Esophagus muscularis mucosa (tissue), 4 donors: ENCODE measurements around the gene PASK. TPM values are rescaled to one million over a fixed set of nuclear protein-coding genes. Genes with fewer than 3 reads are reported as not detected.

Source experiments
- DNase-seq: peaks from one replicate; pipeline ENCODE4 v3.0.0-alpha.2; 2017; ENCODE audit errors: extremely low spot score
- H3K27ac ChIP-seq, 4 donors: fragments of 200-600 bp; sonication (generic); replicated peaks in 1 of 4; 1 replicate in 3 of 4; 2 replicates in 1 of 4; pipeline ENCODE4 v1.5.1; 2016 to 2019; ENCODE audit warnings: mild to moderate bottlenecking in 1 of 4
- H3K27me3 ChIP-seq, 4 donors: fragments of 200-600 bp; sonication (generic); one replicate each; pipeline versions ENCODE4 v1.5.1 to v1.6.0; 2016 to 2019
- H3K36me3 ChIP-seq, 4 donors: fragments of 200-600 bp; sonication (generic); one replicate each; pipeline ENCODE4 v1.5.1; 2016 to 2019
- H3K4me1 ChIP-seq, 4 donors: fragments of 200-600 bp; sonication (generic); one replicate each; pipeline ENCODE4 v1.5.1; 2016 to 2019
- H3K4me3 ChIP-seq, 4 donors: fragments of 200-600 bp; sonication (generic); 1 replicate in 2 of 4; 2 replicates in 2 of 4; pipeline ENCODE4 v1.5.1; 2016 to 2019; ENCODE audit warnings: mild to moderate bottlenecking in 4 of 4, moderate library complexity in 1 of 4
- H3K9me3 ChIP-seq, 4 donors: fragments of 200-600 bp; sonication (generic); 1 replicate in 3 of 4; 2 replicates in 1 of 4; pipeline ENCODE4 v1.5.1; 2016 to 2019
- CTCF ChIP-seq, 3 experiments: fragments of 200-600 bp in 2 of 3; fragments of 450-650 bp in 1 of 3; sonication (generic) in 2 of 3; IDR thresholded peaks; one replicate each; pipeline ENCODE4 v1.5.1; 2017 to 2019; ENCODE audit warnings: antibody characterized with exemption in 3 of 3, mild to moderate bottlenecking in 2 of 3, moderate library complexity in 1 of 3
- EP300 ChIP-seq: sonication (generic); formaldehyde crosslinking; IDR thresholded peaks from one replicate; pipeline ENCODE4 v1.6.1; 2017; ENCODE audit warnings: antibody characterized with exemption
- POLR2A ChIP-seq: fragments of 450-650 bp; IDR thresholded peaks from one replicate; pipeline ENCODE4 v1.6.1; 2017; ENCODE audit warnings: antibody characterized with exemption, moderate library complexity, mild to moderate bottlenecking, low read depth
- POLR2AphosphoS5 ChIP-seq, 2 donors: sonication (generic); formaldehyde crosslinking; IDR thresholded peaks; one replicate each; pipeline ENCODE4 v1.6.1; 2017; ENCODE audit warnings: antibody characterized with exemption in 2 of 2
- WGBS: methylation state at CpG from one replicate; pipeline ENCODE4 v1.1.5; 2018; 5-methylcytosine and 5-hydroxymethylcytosine counted together
- intact Hi-C: fragments of 100-400 bp; cut with DNase I; formaldehyde crosslinking; loops from one replicate; pipeline ENCODE4 v1.15.1; 2023
- total RNA-seq, 4 donors: library from RNA; depleted of rRNA; stranded (reverse); fragments of >200 nt; gene quantifications; one replicate each; pipeline versions ENCODE4 v1.1.0 to v1.2.1, GENCODE V29; 2016

PASK gene
- total RNA-seq, 4 donors from 2014 or later = 1.5 to 3.3 (median 2.2) TPM

DNA sequence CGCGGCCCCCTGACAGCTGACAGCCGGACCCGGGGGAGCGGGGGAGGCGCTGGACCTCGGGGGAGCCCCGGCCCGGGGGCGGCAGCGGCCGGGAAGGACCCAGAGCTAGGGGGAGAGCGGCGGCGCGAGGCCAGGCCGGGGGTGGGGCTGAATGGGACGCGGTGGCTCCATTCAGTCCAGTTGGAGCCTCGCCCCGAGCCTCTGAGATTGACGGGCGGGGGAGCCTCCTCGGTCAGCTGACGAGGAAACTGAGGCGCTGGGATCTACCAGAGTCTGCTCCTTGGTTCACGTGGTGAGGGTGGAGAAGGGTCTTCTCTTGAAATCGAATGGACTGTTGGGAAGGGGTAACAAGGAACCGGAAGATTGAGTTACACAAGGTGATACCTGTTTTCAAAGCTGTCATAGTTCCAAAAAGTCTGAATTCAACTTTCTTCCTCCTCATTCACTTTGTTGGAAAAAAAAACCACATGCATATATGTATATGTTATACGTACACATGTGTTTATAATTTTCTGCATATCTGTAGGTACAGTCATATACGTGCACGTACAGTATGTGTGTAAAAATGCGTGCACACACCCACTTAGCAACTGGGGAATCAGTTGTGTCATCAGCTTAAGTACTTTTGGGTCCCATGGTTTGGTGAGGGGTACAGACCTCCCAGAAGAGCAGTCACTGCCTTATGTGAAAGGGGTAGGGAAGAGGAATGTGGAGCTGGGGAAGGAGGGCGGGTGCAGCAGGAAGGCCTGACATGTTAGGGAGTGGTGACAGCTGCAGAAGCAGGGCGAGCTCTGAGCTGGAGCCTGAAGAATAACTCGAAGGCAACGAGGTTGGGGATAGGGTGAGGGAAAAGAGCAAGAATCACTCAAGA is 1.6 kb upstream of the PASK start:
- Histone ChIP-seq H3K4me3 (peak overlapping the region; percentile 74 to 100 (median 94)), H3K9me3 (no peaks in the 10 kb centered on the region), H3K27me3 (no peaks in the 10 kb centered on the region), H3K4me1 (peaks cover 11 to 33% (median 24%) of the 10 kb centered on the region in 4 donors), H3K36me3 (peaks cover 0 to 29% (median 19%) of the 10 kb centered on the region in 4 donors), H3K27ac (peak overlapping the region; percentile 79 to 87 (median 86))
- WGBS = 25% methylated on average over 12 of the region's 37 CpGs
- no peak for DNase-seq
- TF ChIP-seq CTCF (IDR thresholded peaks at IDR 0.05) (no peak), POLR2A (no peak), EP300 (no peak), POLR2AphosphoS5 (IDR thresholded peaks at IDR 0.05) (no peak)
- intact Hi-C loops = loop anchor here (5.0 kb wide), 1 partner anchor 49 kb away; the partner anchor contains the start of gene MTERF4

DNA sequence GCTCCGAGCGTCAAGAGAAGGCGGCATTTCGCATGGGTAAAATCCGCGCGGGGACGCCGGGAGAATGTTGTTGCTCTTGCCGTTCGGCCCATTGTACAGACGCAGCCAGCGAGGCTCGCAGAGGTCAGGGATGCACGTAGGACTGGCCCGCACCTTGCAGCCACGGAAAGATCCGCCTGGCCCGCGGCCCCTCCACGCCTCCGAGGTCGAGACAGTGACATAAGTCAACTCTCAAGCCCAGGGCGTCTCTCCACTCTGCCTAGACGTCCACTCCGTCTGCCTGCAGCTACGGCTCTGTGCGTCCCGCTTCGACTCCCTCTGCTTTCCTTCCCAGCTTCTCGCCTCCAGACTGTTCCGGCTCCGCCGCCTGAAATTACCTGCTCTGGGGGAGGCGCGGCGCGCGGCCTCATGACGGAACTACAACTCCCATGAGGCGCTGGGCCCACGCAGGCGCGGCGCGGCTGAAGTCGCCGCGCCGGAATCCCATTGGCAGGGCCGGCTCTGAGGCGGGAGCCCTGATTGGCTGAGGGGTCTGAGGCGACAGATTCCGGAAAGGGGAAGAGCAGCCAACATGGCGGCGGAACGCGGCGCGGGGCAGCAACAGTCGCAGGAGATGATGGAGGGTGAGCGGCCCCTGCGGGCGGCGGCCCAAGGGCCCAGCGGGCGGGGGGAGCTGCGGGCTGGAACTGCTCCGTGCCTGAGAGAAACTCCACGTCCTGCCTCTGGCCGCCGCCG is 820 bp upstream of the PASK start, which contains the start of gene PPP1R7:
PPP1R7 (plus strand) TSS at position 543 of the 735 bp plus-strand sequence; CDS start at position 572, 29 bp downstream.
- peak; percentile 99 for DNase-seq
- Histone ChIP-seq H3K9me3 (no peaks in the 10 kb centered on the region), H3K36me3 (peaks cover 0 to 21% (median 15%) of the 10 kb centered on the region in 4 donors), H3K27ac (peak within 1 kb of the TSS; percentile 79 to 87 (median 86)), H3K27me3 (no peaks in the 10 kb centered on the region), H3K4me3 (peak within 1 kb of the TSS; percentile 74 to 100 (median 94)), H3K4me1 (peaks cover 11 to 33% (median 24%) of the 10 kb centered on the region in 4 donors)
- TF ChIP-seq EP300 (no peak), POLR2AphosphoS5 (IDR thresholded peaks at IDR 0.05) (peak; percentile 70 to 88), POLR2A (peak; percentile 45), CTCF (IDR thresholded peaks at IDR 0.05) (peak in 1 of 3 experiments; percentile 35)
- intact Hi-C loops = loop anchor here (5.0 kb wide), 2 partner anchors 48 to 67 kb away; partner anchors contain the start of gene MTERF4
- WGBS = 0% methylated on average over 10 of the region's 73 CpGs

GRCh38 chr2:241149675-241149924 is 328 bp upstream of the PASK start:
- DNase-seq = no peak
- intact Hi-C loops = loop anchor here (5.0 kb wide), 1 partner anchor 68 kb away; no protein-coding TSS in a partner anchor
- Histone ChIP-seq H3K36me3 (peaks cover 0 to 16% (median 12%) of the 10 kb centered on the region in 4 donors), H3K9me3 (no peaks in the 10 kb centered on the region), H3K27ac (peak overlapping the region; percentile 79 to 87 (median 86)), H3K4me3 (peak overlapping the region; percentile 74 to 100 (median 94)), H3K27me3 (no peaks in the 10 kb centered on the region), H3K4me1 (peaks cover 11 to 33% (median 24%) of the 10 kb centered on the region in 4 donors)
- WGBS = no CpG with 5 or more reads among the region's 23 CpGs
- TF ChIP-seq POLR2A = no peak
- no peak for TF ChIP-seq EP300
- no peak for TF ChIP-seq POLR2AphosphoS5 (IDR thresholded peaks at IDR 0.05)
- no peak for TF ChIP-seq CTCF (IDR thresholded peaks at IDR 0.05)

- TF ChIP-seq POLR2AphosphoS5 (IDR thresholded peaks at IDR 0.05) (no peak), EP300 (no peak), CTCF (IDR thresholded peaks at IDR 0.05) (no peak), POLR2A (no peak)
- no peak for DNase-seq
- Histone ChIP-seq H3K4me1 (peaks cover 11 to 33% (median 24%) of the 10 kb centered on the region in 4 donors), H3K36me3 (peaks cover 0 to 3% (median under 1%) of the 10 kb centered on the region in 4 donors), H3K27me3 (no peaks in the 10 kb centered on the region), H3K4me3 (peak overlapping the region in 2 of 4 donors; percentile 74 to 92), H3K27ac (no peak overlapping the region), H3K9me3 (no peaks in the 10 kb centered on the region)
- WGBS = 90% methylated on average over 4 of the region's 4 CpGs
- intact Hi-C loops = loop anchor here (5.0 kb wide), 1 partner anchor 69 kb away; no protein-coding TSS in a partner anchor
These were observed 1.0 kb downstream of the PASK start for GRCh38 chr2:241148239-241148638.
